ENCODE measurements around the gene NUDT13.

NUDT13 gene

GRCh38 chr10:73086816-73087215 is 23.4 kb upstream of the NUDT13 start:
- Mint-ChIP-seq H3K36me3 (ENCODE audit: low read depth) (peaks cover 12% of the 10 kb centered on the region), H3K4me1 (peaks cover 22% of the 10 kb centered on the region), H3K27me3 (ENCODE audit: low read depth) (no peaks in the 10 kb centered on the region), H3K27ac (no peak overlapping the region), H3K4me3 (no peak overlapping the region), H3K9me3 (no peaks in the 10 kb centered on the region)
- no peak for TF ChIP-seq CTCF (IDR thresholded peaks at IDR 0.05; ENCODE audit: unreplicated experiment in 3 of 3)

- H3K27me3 Mint-ChIP-seq (ENCODE audit: low read depth), result no peaks in the 10 kb centered on the region
- H3K4me3 Mint-ChIP-seq, result no peak overlapping the region
- no peak for TF ChIP-seq CTCF (IDR thresholded peaks at IDR 0.05; ENCODE audit: unreplicated experiment in 3 of 3)
- peaks cover 14% of the 10 kb centered on the region for H3K36me3 Mint-ChIP-seq (ENCODE audit: low read depth)
- H3K4me1 Mint-ChIP-seq, result peaks cover 20% of the 10 kb centered on the region
- H3K27ac Mint-ChIP-seq, result no peak overlapping the region
- no peaks in the 10 kb centered on the region for H3K9me3 Mint-ChIP-seq
Observed at GRCh38 chr10:73088304-73088703, 22.0 kb upstream of the NUDT13 start.

- Mint-ChIP-seq H3K4me1 (peaks cover 39% of the 10 kb centered on the region), H3K27ac (peak overlapping the region; percentile 37 to 65 (median 60)), H3K9me3 (no peaks in the 10 kb centered on the region), H3K4me3 (peak overlapping the region; percentile 77 to 80 (median 79)), H3K36me3 (ENCODE audit: low read depth) (peaks cover 11% of the 10 kb centered on the region), H3K27me3 (ENCODE audit: low read depth) (no peaks in the 10 kb centered on the region)
- no peak for TF ChIP-seq CTCF (IDR thresholded peaks at IDR 0.05; ENCODE audit: unreplicated experiment in 3 of 3)
Observed at GRCh38 chr10:73092830-73093229, 17.4 kb upstream of the NUDT13 start.

GRCh38 chr10:73093922-73094850 is 16.1 kb upstream of the NUDT13 start:
- Mint-ChIP-seq H3K27me3 (ENCODE audit: low read depth) (no peaks in the 10 kb centered on the region), H3K4me3 (peak overlapping the region; percentile 93 to 96 (median 94)), H3K9me3 (no peaks in the 10 kb centered on the region), H3K27ac (peak overlapping the region; percentile 97 to 99 (median 98)), H3K36me3 (ENCODE audit: low read depth) (peaks cover 4% of the 10 kb centered on the region), H3K4me1 (peaks cover 45% of the 10 kb centered on the region)
- TF ChIP-seq CTCF (IDR thresholded peaks at IDR 0.05; ENCODE audit: unreplicated experiment in 3 of 3), result no peak

- peak overlapping the region; percentile 93 to 96 (median 94) for H3K4me3 Mint-ChIP-seq
- H3K36me3 Mint-ChIP-seq (ENCODE audit: low read depth), result peaks cover 4% of the 10 kb centered on the region
- peak overlapping the region; percentile 97 to 99 (median 98) for H3K27ac Mint-ChIP-seq
- no peaks in the 10 kb centered on the region for H3K27me3 Mint-ChIP-seq (ENCODE audit: low read depth)
- TF ChIP-seq CTCF (IDR thresholded peaks at IDR 0.05; ENCODE audit: unreplicated experiment in 3 of 3), result no peak
- H3K9me3 Mint-ChIP-seq, result no peaks in the 10 kb centered on the region
- peaks cover 48% of the 10 kb centered on the region for H3K4me1 Mint-ChIP-seq
Observed at GRCh38 chr10:73094986-73095480, 15.2 kb upstream of the NUDT13 start.
